B cell (primary cell): ENCODE measurements around the gene MGAT1. TPM values are rescaled to one million over a fixed set of nuclear protein-coding genes. Genes with fewer than 3 reads are reported as not detected.
"Not testable (repeated sequence)": the region's sequence is repeated elsewhere in the genome, so short reads cannot be mapped to it uniquely, and the experiment has no call there.

Experiments used
- ATAC-seq: fragments of 200-7000 bp; cut with Tn5 transposase; one replicate; pipeline ENCODE4 v1.10.0; 2021; ENCODE audit warnings: low read depth, mild to moderate bottlenecking, moderate number of reproducible peaks, moderate library complexity
- CTCF ChIA-PET: fragments of 350-600 bp; sonication (Branson Sonifier 250); formaldehyde crosslinking; loops from one replicate; lab custom pipeline; 2021; ENCODE audit warnings: antibody characterized with exemption, inconsistent platforms; lab: Charles Lee
- POLR2A ChIA-PET: fragments of 350-600 bp; sonication (Branson Sonifier 250); formaldehyde crosslinking; loops from one replicate; lab custom pipeline; 2021; ENCODE audit warnings: antibody characterized with exemption; lab: Charles Lee
- DNase-seq: peaks from one replicate; pipeline ENCODE4 v3.0.0; 2013
- H2AFZ ChIP-seq: 2 replicates; pipeline ENCODE4 v1.6.1; 2012; ENCODE audit warnings: mild to moderate bottlenecking, low read depth, low read length; ENCODE audit not compliant: insufficient read depth, poor library complexity, severe bottlenecking
- H3K27ac ChIP-seq, 2 donors: 1 replicate in 1 of 2; 2 replicates in 1 of 2; pipeline ENCODE4 v1.5.1; 2012 to 2013; ENCODE audit warnings: low read length in 2 of 2, mild to moderate bottlenecking in 2 of 2, moderate library complexity in 1 of 2
- H3K27me3 ChIP-seq, 4 experiments: fragments of 200-600 bp in 1 of 4; sonication (generic) in 1 of 4; replicated peaks in 1 of 4; 1 replicate in 2 of 4; 2 replicates in 2 of 4; pipeline versions ENCODE4 v1.6.1 to v1.7.0; 2013 to 2016; ENCODE audit warnings: low read length in 3 of 4, mild to moderate bottlenecking in 2 of 4, mixed read lengths in 1 of 4, moderate library complexity in 1 of 4; ENCODE audit not compliant: insufficient read depth in 4 of 4, control insufficient read depth in 3 of 4; ENCODE audit errors: control extremely low read depth in 1 of 4
- H3K36me3 ChIP-seq, 2 experiments: replicated peaks in 1 of 2; 1 replicate in 1 of 2; 2 replicates in 1 of 2; pipeline versions ENCODE4 v1.6.1 to v1.7.1; 2013; ENCODE audit warnings: low read length in 1 of 2; ENCODE audit not compliant: insufficient read depth in 2 of 2, control insufficient read depth in 1 of 2; ENCODE audit errors: control extremely low read depth in 1 of 2, extremely low read depth in 1 of 2
- H3K4me1 ChIP-seq, 2 donors: fragments of 200-600 bp in 1 of 2; sonication (generic) in 1 of 2; 1 replicate in 1 of 2; 2 replicates in 1 of 2; pipeline versions ENCODE4 v1.5.1 to v1.6.1; 2013 to 2017; ENCODE audit warnings: low read length in 2 of 2; ENCODE audit not compliant: control insufficient read depth in 2 of 2, insufficient read depth in 2 of 2
- H3K4me2 ChIP-seq: replicated peaks from 2 replicates; pipeline ENCODE3; 2012; ENCODE audit warnings: mild to moderate bottlenecking, low read depth, low read length; ENCODE audit not compliant: poor library complexity, severe bottlenecking
- H3K4me3 ChIP-seq, 5 experiments: fragments of 200-600 bp in 1 of 5; sonication (generic) in 1 of 5; 1 replicate in 3 of 5; 2 replicates in 2 of 5; pipeline versions ENCODE4 v1.5.1 to v1.7.0; 2011 to 2016; ENCODE audit warnings: low read length in 4 of 5, mild to moderate bottlenecking in 4 of 5, low read depth in 2 of 5, control low read depth in 1 of 5, moderate library complexity in 1 of 5; ENCODE audit not compliant: insufficient read depth in 1 of 5; ENCODE audit errors: control extremely low read depth in 1 of 5, extremely low read depth in 1 of 5
- H3K79me2 ChIP-seq: fragments of 200-600 bp; sonication (generic); one replicate; pipeline ENCODE4 v1.6.0; 2016; ENCODE audit warnings: low read length; ENCODE audit not compliant: control insufficient read depth, insufficient read depth
- H3K9ac ChIP-seq: fragments of 200-600 bp; sonication (generic); 2 replicates; pipeline ENCODE4 v1.6.1; 2017; ENCODE audit warnings: mild to moderate bottlenecking, low read length, moderate library complexity
- H3K9me3 ChIP-seq, 3 donors: one replicate each; pipeline versions ENCODE4 v1.6.1 to v1.7.1; 2013; ENCODE audit warnings: low read length in 2 of 3; ENCODE audit not compliant: control insufficient read depth in 2 of 3, insufficient read depth in 1 of 3; ENCODE audit errors: control extremely low read depth in 1 of 3
- H4K20me1 ChIP-seq: 2 replicates; pipeline ENCODE4 v1.6.0; 2012; ENCODE audit warnings: mild to moderate bottlenecking, low read length; ENCODE audit not compliant: insufficient read depth, control insufficient read depth, poor library complexity, severe bottlenecking
- H3K27ac Mint-ChIP-seq: one replicate; pipeline ENCODE4 v1.8.0; 2021; ENCODE audit warnings: mixed read lengths
- H3K27me3 Mint-ChIP-seq: one replicate; pipeline ENCODE4 v1.8.0; 2021; ENCODE audit warnings: mixed read lengths
- H3K4me1 Mint-ChIP-seq: one replicate; pipeline ENCODE4 v1.8.0; 2021; ENCODE audit warnings: mixed read lengths
- H3K4me3 Mint-ChIP-seq: one replicate; pipeline ENCODE4 v1.8.0; 2021; ENCODE audit warnings: mixed read lengths
- H3K9me3 Mint-ChIP-seq: one replicate; pipeline ENCODE4 v1.8.0; 2022; ENCODE audit warnings: mixed read lengths; ENCODE audit not compliant: insufficient read depth
- CTCF ChIP-seq: fragments of 200-600 bp; IDR thresholded peaks from one replicate; pipeline ENCODE4 v1.8.0; 2022; ENCODE audit warnings: antibody characterized with exemption, mild to moderate bottlenecking
- EZH2 ChIP-seq: IDR thresholded peaks from 2 replicates; pipeline ENCODE4 v1.6.1; 2012; ENCODE audit warnings: borderline replicate concordance, low read depth, mild to moderate bottlenecking, moderate library complexity, low read length; ENCODE audit not compliant: insufficient read depth, poor library complexity, severe bottlenecking
- WGBS: methylation state at CpG from one replicate; pipeline ENCODE4 v1.1.5; 2013; ENCODE audit warnings: missing lambda C conversion rate; ENCODE audit not compliant: insufficient coverage; 5-methylcytosine and 5-hydroxymethylcytosine counted together
- intact Hi-C: fragments of 100-400 bp; cut with micrococcal nuclease; formaldehyde crosslinking; loops from one replicate; pipeline ENCODE4 v1.10.0; 2022
- polyA plus RNA-seq: library from polyadenylated mRNA; depleted of rRNA; stranded (reverse); fragments of >200 nt; gene quantifications from 2 replicates; pipeline ENCODE4 v1.2.3, GENCODE V29; 2012
- total RNA-seq, 2 donors: library from RNA; stranded (reverse); fragments of 120-200 nt in 1 of 2; gene quantifications; 1 replicate in 1 of 2; 2 replicates in 1 of 2; pipeline versions ENCODE4 v1.2.3 to v1.2.4, GENCODE V29; 2013 to 2022

MGAT1 gene
- total and polyA plus RNA-seq, 2 donors (not counting 1 experiment from before 2014, with no cell fraction given) = 81.2 to 140 TPM

- DNase-seq = no peak
- no peak for ATAC-seq
- Histone ChIP-seq H3K27me3 (no peaks in the 10 kb centered on the region), H3K79me2 (peaks cover 49% of the 10 kb centered on the region), H2AFZ (no peak overlapping the region), H3K4me3 (peak overlapping the region in 1 of 5 experiments; percentile 92), H4K20me1 (peaks cover 14% of the 10 kb centered on the region), H3K9me3 (peaks cover 0 to 6% (median 0%) of the 10 kb centered on the region in 3 donors), H3K4me1 (peaks cover 35 to 48% of the 10 kb centered on the region in 2 donors), H3K9ac (no peak overlapping the region), H3K36me3 (peaks cover 0 to 14% of the 10 kb centered on the region in 2 experiments), H3K4me2 (peak overlapping the region; percentile 80), H3K27ac (peak overlapping the region in 1 of 2 donors; percentile 96)
- no peaks in the 10 kb centered on the region for H3K9me3 Mint-ChIP-seq
- H3K27me3 Mint-ChIP-seq = no peaks in the 10 kb centered on the region
- H3K4me1 Mint-ChIP-seq = peaks cover 47% of the 10 kb centered on the region
- WGBS = 57% methylated on average over 1 of the region's 5 CpGs
- peak overlapping the region; percentile 98 for H3K4me3 Mint-ChIP-seq
- CTCF ChIA-PET = interaction anchor here (1.5 to 4.7 kb wide), 7 partner anchors 8 to 44 kb away, joined by 6 to 47 read pairs (median 20); partner anchors contain the start of gene MGAT1
- intact Hi-C loops = loop anchor here (5.0 kb wide), 1 partner anchor 37 kb away; no protein-coding TSS in a partner anchor
- no peak for TF ChIP-seq EZH2
- no peak for TF ChIP-seq CTCF
- POLR2A ChIA-PET = interaction anchor here (1.4 to 5.5 kb wide), 5 partner anchors 20 to 45 kb away, joined by 4 to 79 read pairs (median 33); partner anchors contain the start of genes MGAT1 and ZFP62
- peak overlapping the region; percentile 98 for H3K27ac Mint-ChIP-seq
These were observed 27.1 kb upstream of the MGAT1 start for GRCh38 chr5:180829726-180830125.

- H3K4me2 ChIP-seq, H3K27me3 Mint-ChIP-seq, H2AFZ ChIP-seq, ATAC-seq, H3K36me3 ChIP-seq, H3K9me3 ChIP-seq, H3K9me3 Mint-ChIP-seq, intact Hi-C loops, H3K4me3 ChIP-seq, H3K9ac ChIP-seq, H3K27me3 ChIP-seq, H4K20me1 ChIP-seq: not testable (repeated sequence)
- peak overlapping the region; percentile 79 for H3K4me3 Mint-ChIP-seq
- H3K27ac Mint-ChIP-seq = peak overlapping the region; percentile 86
- ChIA-PET POLR2A (interaction anchor here (4.2 kb wide), 1 partner anchor 19 kb away, joined by 79 read pairs; no protein-coding TSS in a partner anchor), CTCF (interaction anchor here (3.3 to 4.7 kb wide), 3 partner anchors 12 to 43 kb away, joined by 22 to 47 read pairs (median 22); no protein-coding TSS in a partner anchor)
- H3K79me2 ChIP-seq = peaks cover 42% of the 10 kb centered on the region
- peaks cover 32 to 40% of the 10 kb centered on the region in 2 donors for H3K4me1 ChIP-seq
- 95% methylated on average over 4 of the region's 13 CpGs for WGBS
- peaks cover 39% of the 10 kb centered on the region for H3K4me1 Mint-ChIP-seq
- H3K27ac ChIP-seq = peak overlapping the region in 1 of 2 donors; percentile 23
- DNase-seq = peak; percentile 23
These were observed 26.3 kb upstream of the MGAT1 start for GRCh38 chr5:180828756-180829531.

- H3K9me3 Mint-ChIP-seq, H3K27me3 Mint-ChIP-seq, H3K9me3 ChIP-seq, CTCF ChIA-PET, H2AFZ ChIP-seq, DNase-seq, intact Hi-C loops, ATAC-seq, H3K4me2 ChIP-seq, H3K4me3 Mint-ChIP-seq, H3K36me3 ChIP-seq, H3K9ac ChIP-seq, H3K4me3 ChIP-seq, POLR2A ChIA-PET, H3K27me3 ChIP-seq, H3K27ac ChIP-seq, H3K27ac Mint-ChIP-seq, H4K20me1 ChIP-seq: not testable (repeated sequence)
- peaks cover 25% of the 10 kb centered on the region for H3K4me1 Mint-ChIP-seq
- Histone ChIP-seq H3K4me1 (peaks cover 20 to 24% of the 10 kb centered on the region in 2 donors), H3K79me2 (peaks cover 32% of the 10 kb centered on the region)
- 96% methylated on average over 4 of the region's 7 CpGs for WGBS
These were observed 24.8 kb upstream of the MGAT1 start for GRCh38 chr5:180827374-180827773.
